ENCODE measurements around the gene PELO.

DNA sequence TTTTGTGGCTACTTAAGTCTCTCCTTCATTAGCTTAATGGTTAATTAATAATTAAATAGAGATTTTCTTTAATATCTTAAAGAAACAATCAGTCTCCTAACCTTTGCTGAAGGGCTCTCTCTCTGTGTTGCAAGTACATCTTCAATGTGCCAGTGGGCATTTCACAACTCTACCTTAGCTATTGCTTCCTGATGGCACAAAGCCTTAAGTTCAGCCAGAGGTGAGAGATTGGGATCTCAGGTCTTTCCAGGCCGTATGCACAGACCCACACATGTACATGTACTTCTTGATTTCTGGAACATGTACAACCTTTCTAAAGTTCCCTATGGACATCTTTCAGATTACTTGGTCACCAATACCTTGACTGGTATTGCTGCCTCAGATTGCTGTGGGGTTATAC, 8.9 kb upstream of the PELO start:
- TF ChIP-seq, protein P1, sequence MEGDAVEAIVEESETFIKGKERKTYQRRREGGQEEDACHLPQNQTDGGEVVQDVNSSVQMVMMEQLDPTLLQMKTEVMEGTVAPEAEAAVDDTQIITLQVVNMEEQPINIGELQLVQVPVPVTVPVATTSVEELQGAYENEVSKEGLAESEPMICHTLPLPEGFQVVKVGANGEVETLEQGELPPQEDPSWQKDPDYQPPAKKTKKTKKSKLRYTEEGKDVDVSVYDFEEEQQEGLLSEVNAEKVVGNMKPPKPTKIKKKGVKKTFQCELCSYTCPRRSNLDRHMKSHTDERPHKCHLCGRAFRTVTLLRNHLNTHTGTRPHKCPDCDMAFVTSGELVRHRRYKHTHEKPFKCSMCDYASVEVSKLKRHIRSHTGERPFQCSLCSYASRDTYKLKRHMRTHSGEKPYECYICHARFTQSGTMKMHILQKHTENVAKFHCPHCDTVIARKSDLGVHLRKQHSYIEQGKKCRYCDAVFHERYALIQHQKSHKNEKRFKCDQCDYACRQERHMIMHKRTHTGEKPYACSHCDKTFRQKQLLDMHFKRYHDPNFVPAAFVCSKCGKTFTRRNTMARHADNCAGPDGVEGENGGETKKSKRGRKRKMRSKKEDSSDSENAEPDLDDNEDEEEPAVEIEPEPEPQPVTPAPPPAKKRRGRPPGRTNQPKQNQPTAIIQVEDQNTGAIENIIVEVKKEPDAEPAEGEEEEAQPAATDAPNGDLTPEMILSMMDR (IDR thresholded peaks at IDR 0.05), result no peak
- TF ChIP-seq POLR2A (IDR thresholded peaks at IDR 0.05), result no peak
